H1 (cell line): ENCODE results near the gene CEP72. TPM values are rescaled to one million over a fixed set of nuclear protein-coding genes. Genes with fewer than 3 reads are reported as not detected.

Experiments
- CTCF ChIA-PET: fragments of 300-600 bp; sonication (Branson Sonifier 250); formaldehyde crosslinking; loops from one replicate; lab custom pipeline; 2021; ENCODE audit not compliant: partially characterized antibody; lab: Charles Lee
- POLR2A ChIA-PET: fragments of 300-600 bp; sonication (Branson Sonifier 250); formaldehyde crosslinking; loops from one replicate; lab custom pipeline; 2021; ENCODE audit warnings: inconsistent platforms; ENCODE audit not compliant: partially characterized antibody; lab: Charles Lee
- DNase-seq, 2 experiments: peaks; one replicate each; pipeline versions ENCODE4 v3.0.0 to v3.0.0-alpha.2; 2010 to 2022; ENCODE audit warnings: low spot score in 2 of 2, low read depth in 1 of 2, mixed read lengths in 1 of 2
- FAIRE-seq: peaks from 2 replicates; lab custom pipeline; 2011; peaks lifted over from hg19 to GRCh38; lab: Jason Lieb, UNC
- H2AFZ ChIP-seq: 2 replicates; pipeline ENCODE4 v1.8.1; 2012; ENCODE audit warnings: low read length, inconsistent platforms
- H2AK5ac ChIP-seq: 2 replicates; pipeline ENCODE4 v1.6.1; 2013; ENCODE audit warnings: low read depth, low read length
- H2BK120ac ChIP-seq: replicated peaks from 2 replicates; pipeline ENCODE3; 2013; ENCODE audit warnings: low read depth, low read length, inconsistent platforms
- H2BK12ac ChIP-seq: 2 replicates; pipeline ENCODE4 v1.6.1; 2013; ENCODE audit warnings: low read depth, low read length
- H2BK15ac ChIP-seq: 2 replicates; pipeline ENCODE4 v1.6.1; 2013; ENCODE audit warnings: low read length
- H2BK20ac ChIP-seq: 2 replicates; pipeline ENCODE4 v1.6.1; 2013; ENCODE audit warnings: low read length
- H2BK5ac ChIP-seq: 2 replicates; pipeline ENCODE4 v1.6.1; 2013; ENCODE audit warnings: low read depth, low read length
- H3K14ac ChIP-seq: 2 replicates; pipeline ENCODE4 v1.6.1; 2013; ENCODE audit warnings: inconsistent platforms; ENCODE audit not compliant: insufficient read length
- H3K18ac ChIP-seq: 2 replicates; pipeline ENCODE4 v1.6.1; 2013; ENCODE audit warnings: low read length; ENCODE audit errors: extremely low read depth
- H3K23ac ChIP-seq: 2 replicates; pipeline ENCODE4 v1.6.1; 2013; ENCODE audit warnings: inconsistent platforms; ENCODE audit not compliant: insufficient read length
- H3K23me2 ChIP-seq: 2 replicates; pipeline ENCODE4 v1.6.1; 2013; ENCODE audit warnings: low read depth, low read length
- H3K27ac ChIP-seq: 2 replicates; pipeline ENCODE4 v1.6.1; 2011; ENCODE audit warnings: low read depth, low read length, inconsistent platforms
- H3K27me3 ChIP-seq, 4 experiments: replicated peaks in 1 of 4; 1 replicate in 1 of 4; 2 replicates in 3 of 4; pipeline versions ENCODE4 v1.6.1 to v1.8.1; 2011 to 2013; ENCODE audit warnings: low read length in 3 of 4, mild to moderate bottlenecking in 3 of 4, inconsistent platforms in 2 of 4, mixed read lengths in 2 of 4, moderate library complexity in 1 of 4; ENCODE audit not compliant: control insufficient read depth in 3 of 4, insufficient read depth in 3 of 4; ENCODE audit errors: extremely low read depth in 1 of 4
- H3K36me3 ChIP-seq, 4 experiments: 2 replicates each; pipeline versions ENCODE4 v1.6.1 to v1.8.1; 2011 to 2013; ENCODE audit warnings: mild to moderate bottlenecking in 4 of 4, low read length in 3 of 4, moderate library complexity in 2 of 4, control low read depth in 1 of 4, inconsistent platforms in 1 of 4; ENCODE audit not compliant: insufficient read depth in 4 of 4, control insufficient read depth in 2 of 4
- H3K4ac ChIP-seq: replicated peaks from 2 replicates; pipeline ENCODE3; 2013; ENCODE audit warnings: low read length, low read depth, mixed read lengths, inconsistent platforms; ENCODE audit not compliant: insufficient read length
- H3K4me1 ChIP-seq, 4 experiments: replicated peaks in 1 of 4; 1 replicate in 1 of 4; 2 replicates in 3 of 4; pipeline versions ENCODE4 v1.6.1 to v1.8.1; 2011 to 2013; ENCODE audit warnings: low read length in 3 of 4, inconsistent platforms in 2 of 4, mixed read lengths in 1 of 4; ENCODE audit not compliant: insufficient read depth in 4 of 4, control insufficient read depth in 3 of 4
- H3K4me2 ChIP-seq, 2 experiments: 2 replicates each; pipeline versions ENCODE4 v1.6.1 to v1.8.1; 2011 to 2013; ENCODE audit warnings: low read depth in 2 of 2, low read length in 2 of 2, control low read depth in 1 of 2, inconsistent platforms in 1 of 2, mild to moderate bottlenecking in 1 of 2; ENCODE audit not compliant: insufficient read depth in 1 of 2
- H3K4me3 ChIP-seq, 4 experiments: fragments of 200-600, 300-600 bp in 1 of 4; sonication (generic), shearing (Covaris generic), sonication (Bioruptor Twin) in 1 of 4; 2 replicates each; pipeline versions ENCODE4 v1.5.1 to v1.8.1; 2011 to 2016; ENCODE audit warnings: low read length in 4 of 4, low read depth in 3 of 4, control low read depth in 2 of 4, inconsistent platforms in 2 of 4, mild to moderate bottlenecking in 2 of 4, mixed read lengths in 1 of 4, moderate library complexity in 1 of 4; ENCODE audit not compliant: insufficient read depth in 2 of 4; ENCODE audit errors: extremely low read depth in 1 of 4
- H3K56ac ChIP-seq: replicated peaks from 2 replicates; pipeline ENCODE3; 2013; ENCODE audit warnings: low read depth, mild to moderate bottlenecking, mixed read lengths, low read length, inconsistent platforms; ENCODE audit not compliant: insufficient read length
- H3K79me1 ChIP-seq: 2 replicates; pipeline ENCODE4 v1.6.1; 2013; ENCODE audit warnings: low read depth, low read length, control low read depth
- H3K79me2 ChIP-seq, 2 experiments: 2 replicates each; pipeline versions ENCODE4 v1.6.1 to v1.8.1; 2012 to 2013; ENCODE audit warnings: low read length in 2 of 2, mild to moderate bottlenecking in 2 of 2, inconsistent platforms in 1 of 2; ENCODE audit not compliant: insufficient read depth in 2 of 2, control insufficient read depth in 1 of 2
- H3K9ac ChIP-seq, 4 experiments: replicated peaks in 1 of 4; 1 replicate in 1 of 4; 2 replicates in 3 of 4; pipeline versions ENCODE4 v1.6.1 to v1.8.1; 2011 to 2013; ENCODE audit warnings: low read depth in 3 of 4, low read length in 3 of 4, control low read depth in 2 of 4, mild to moderate bottlenecking in 2 of 4, moderate library complexity in 2 of 4, inconsistent platforms in 1 of 4; ENCODE audit errors: extremely low read depth in 1 of 4
- H3K9me3 ChIP-seq, 2 experiments: 2 replicates each; pipeline versions ENCODE4 v1.6.1 to v1.8.1; 2012 to 2013; ENCODE audit warnings: mild to moderate bottlenecking in 2 of 2, moderate library complexity in 2 of 2, control low read depth in 1 of 2, inconsistent platforms in 1 of 2, low read depth in 1 of 2, low read length in 1 of 2, mixed read lengths in 1 of 2; ENCODE audit not compliant: insufficient read depth in 2 of 2
- H4K20me1 ChIP-seq, 2 experiments: replicated peaks in 1 of 2; 2 replicates each; pipeline versions ENCODE3 to v1.8.1; 2011 to 2013; ENCODE audit warnings: inconsistent platforms in 2 of 2, low read length in 2 of 2, mild to moderate bottlenecking in 1 of 2; ENCODE audit not compliant: insufficient read depth in 2 of 2, control insufficient read depth in 1 of 2
- H4K5ac ChIP-seq: 2 replicates; pipeline ENCODE4 v1.6.1; 2013; ENCODE audit warnings: low read length, low read depth, mixed read lengths, inconsistent platforms; ENCODE audit not compliant: insufficient read length
- H4K8ac ChIP-seq: 2 replicates; pipeline ENCODE4 v1.8.0; 2013; ENCODE audit warnings: mild to moderate bottlenecking, moderate library complexity, low read length, inconsistent platforms; ENCODE audit not compliant: insufficient read depth; ENCODE audit errors: extremely low read depth
- H4K91ac ChIP-seq: replicated peaks from 2 replicates; pipeline ENCODE3; 2013; ENCODE audit warnings: low read length, mixed read lengths, inconsistent platforms; ENCODE audit not compliant: insufficient read length
- BRCA1 ChIP-seq: IDR thresholded peaks from 2 replicates; pipeline ENCODE4 v1.6.1; 2012; ENCODE audit warnings: low read depth, low read length, improper control_type of control experiment
- CTBP2 ChIP-seq: IDR thresholded peaks from 2 replicates; pipeline ENCODE4 v1.7.0; 2011; ENCODE audit warnings: borderline replicate concordance, mild to moderate bottlenecking, moderate library complexity, mixed read lengths, low read length; ENCODE audit not compliant: insufficient read depth, insufficient read length
- FOSL1 ChIP-seq: IDR thresholded peaks from 2 replicates; pipeline ENCODE4 v1.6.1; 2011; ENCODE audit warnings: mild to moderate bottlenecking, low read depth, low read length, moderate library complexity; ENCODE audit not compliant: insufficient read depth
- HDAC2 ChIP-seq, 2 experiments: fragments of 300-600 bp in 1 of 2; sonication (generic) in 1 of 2; IDR thresholded peaks; 2 replicates each; pipeline ENCODE4 v1.6.1; 2011 to 2012; ENCODE audit warnings: low read depth in 2 of 2, low read length in 2 of 2, mild to moderate bottlenecking in 2 of 2, moderate library complexity in 2 of 2, borderline replicate concordance in 1 of 2, inconsistent platforms in 1 of 2
- JUN ChIP-seq: IDR thresholded peaks from 2 replicates; pipeline ENCODE4 v1.6.1; 2011; ENCODE audit warnings: low read depth, mild to moderate bottlenecking, improper control_type of control experiment, low read length
- MAX ChIP-seq: IDR thresholded peaks from 2 replicates; pipeline ENCODE4 v1.6.1; 2012; ENCODE audit warnings: inconsistent platforms
- SIRT6 ChIP-seq: IDR thresholded peaks from one replicate; pipeline ENCODE4 v1.7.1; 2012; ENCODE audit warnings: low read length, inconsistent platforms
- YY1 ChIP-seq: IDR thresholded peaks from 2 replicates; pipeline ENCODE4 v1.6.1; 2011; ENCODE audit warnings: low read depth, mild to moderate bottlenecking, low read length
- ZNF274 ChIP-seq: IDR thresholded peaks from 2 replicates; pipeline ENCODE4 v1.7.0; 2012; ENCODE audit warnings: low read length, borderline replicate concordance; ENCODE audit errors: extremely low read depth
- WGBS, 2 experiments: shearing (Covaris generic) in 1 of 2; methylation state at CpG; one replicate each; pipeline versions ENCODE4 v1.1.6 to v1.1.7; 2013 to 2015; ENCODE audit warnings: low lambda C conversion rate in 2 of 2, mixed read lengths in 2 of 2, inconsistent platforms in 1 of 2, low coverage in 1 of 2, missing lambda C conversion rate in 1 of 2; ENCODE audit not compliant: insufficient replicate concordance in 2 of 2, insufficient coverage in 1 of 2, insufficient read length in 1 of 2; ENCODE audit errors: extremely low coverage in 1 of 2, missing lambda C conversion rate in 1 of 2; 5-methylcytosine and 5-hydroxymethylcytosine counted together
- polyA plus RNA-seq, 7 experiments: library from polyadenylated mRNA; depleted of rRNA in 3 of 7; stranded (reverse) in 5 of 7; unstranded in 2 of 7; fragments of >200 nt in 5 of 7; fragments of 200-250 nt in 2 of 7; gene quantifications; 1 replicate in 5 of 7; 2 replicates in 1 of 7; 4 replicates in 1 of 7; pipeline versions ENCODE4 v1.2.1 to v1.2.3, GENCODE V29; 2011 to 2013; ENCODE audit warnings: missing spikeins in 2 of 7, mixed read lengths in 2 of 7
- total RNA-seq: library from RNA; stranded (reverse); fragmentation: NEBNext Ultra II Directional; extraction: Animal tissue kit (Norgen Biotek cat#: 25700); gene quantifications from 2 replicates; pipeline ENCODE4 v1.2.1, GENCODE V29; 2021
- TF ChIP-seq, protein P1 (sequence below): IDR thresholded peaks from 2 replicates; pipeline ENCODE4 v1.6.1; 2012; ENCODE audit warnings: inconsistent platforms

Gene CEP72
- total and polyA plus RNA-seq, 2 of the 8 experiments (the other 6 are each of a cell fraction or from before 2014, with no cell fraction given): 13.1 to 19.6 TPM

- H3K4me2 ChIP-seq: peak overlapping the region in 1 of 2 experiments; percentile 58; a peak in 2 of 4 replicates
- H4K91ac ChIP-seq: no peak overlapping the region
- H3K4me1 ChIP-seq: no peaks in the 10 kb centered on the region
- 47% methylated on average over 19 of the region's 20 CpGs; no CpG with 5 or more reads in 1 of the 2 experiments for WGBS, 2 experiments
- H2AFZ ChIP-seq: no peak overlapping the region
- no peaks in the 10 kb centered on the region for H3K79me2 ChIP-seq
- no peaks in the 10 kb centered on the region for H4K20me1 ChIP-seq
- no peak overlapping the region for H3K56ac ChIP-seq
- H3K23ac ChIP-seq: no peak overlapping the region
- no peaks in the 10 kb centered on the region for H3K23me2 ChIP-seq
- H3K9me3 ChIP-seq: no peaks in the 10 kb centered on the region
- no peak overlapping the region for H2BK5ac ChIP-seq
- no peaks in the 10 kb centered on the region for H3K36me3 ChIP-seq
- no peak overlapping the region for H3K14ac ChIP-seq
- no peak overlapping the region for H2AK5ac ChIP-seq
- CTCF ChIA-PET: interaction anchor here (0.7 to 1.2 kb wide), 6 partner anchors 14 to 90 kb away, joined by 3 to 5 read pairs (median 3); no protein-coding TSS in a partner anchor
- peaks cover 2 to 12% (median 6%) of the 10 kb centered on the region in 4 experiments; a peak in 5 of 7 replicates for H3K27me3 ChIP-seq
- H3K4me3 ChIP-seq: peak overlapping the region in 1 of 4 experiments; percentile 43; a peak in 2 of 8 replicates
- FAIRE-seq: no peak
- H3K18ac ChIP-seq: no peak overlapping the region; the same call in 1 of the 2 replicates
- peak; percentile 21 to 64 for DNase-seq
- H2BK12ac ChIP-seq: no peak overlapping the region
- H4K8ac ChIP-seq: no peak overlapping the region
- H3K27ac ChIP-seq: no peak overlapping the region
- no peak overlapping the region for H2BK120ac ChIP-seq
- no peak overlapping the region for H2BK20ac ChIP-seq
- no peak overlapping the region for H3K4ac ChIP-seq
- H4K5ac ChIP-seq: no peak overlapping the region
- H2BK15ac ChIP-seq: no peak overlapping the region
- H3K79me1 ChIP-seq: no peaks in the 10 kb centered on the region
- POLR2A ChIA-PET: no interaction called here
- H3K9ac ChIP-seq: no peak overlapping the region
- TF ChIP-seq HDAC2 (IDR thresholded peaks at IDR 0.05; ENCODE audit: borderline replicate concordance in 1 of 2, low read depth in 2 of 2, low read length in 2 of 2) (no peak), CTBP2 (no peak), JUN (no peak), ZNF274 (no peak), BRCA1 (no peak), YY1 (no peak), FOSL1 (no peak), SIRT6 (no peak), MAX (0 out of 2 replicates have a peak, but pooled peaks have one; percentile 11)
- TF ChIP-seq, protein P1, sequence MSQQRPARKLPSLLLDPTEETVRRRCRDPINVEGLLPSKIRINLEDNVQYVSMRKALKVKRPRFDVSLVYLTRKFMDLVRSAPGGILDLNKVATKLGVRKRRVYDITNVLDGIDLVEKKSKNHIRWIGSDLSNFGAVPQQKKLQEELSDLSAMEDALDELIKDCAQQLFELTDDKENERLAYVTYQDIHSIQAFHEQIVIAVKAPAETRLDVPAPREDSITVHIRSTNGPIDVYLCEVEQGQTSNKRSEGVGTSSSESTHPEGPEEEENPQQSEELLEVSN: no peak
Measured at GRCh38 chr5:565782-566440, 46.2 kb upstream of the CEP72 start.
